IMR-90 (cell line): ENCODE measurements around the gene MAN1C1. TPM values are rescaled to one million over a fixed set of nuclear protein-coding genes. Genes with fewer than 3 reads are reported as not detected.

Source experiments
- ATAC-seq: fragments of 200-7000 bp; cut with Tn5 transposase; 2 replicates; pipeline ENCODE4 v1.9.1; 2020; ENCODE audit warnings: low read depth, mild to moderate bottlenecking, moderate library complexity
- BruUV-seq: library from RNA; stranded (reverse); fragments of 400-500 nt; replicated peaks from 2 replicates; lab custom pipeline; 2021; lab: Mats Ljungman, UMichigan
- CTCF ChIA-PET: fragments of 300-600 bp; formaldehyde crosslinking; extraction: SDS; loops from one replicate; lab custom pipeline; 2021; ENCODE audit warnings: antibody characterized with exemption; lab: Yijun Ruan, JAX
- POLR2A ChIA-PET: fragments of 300-600 bp; sonication (Branson Sonifier 250); formaldehyde crosslinking; loops from one replicate; lab custom pipeline; 2022; ENCODE audit warnings: antibody characterized with exemption; ENCODE audit not compliant: unreplicated experiment; lab: Charles Lee
- DNase-seq: peaks from one replicate; pipeline ENCODE4 v3.0.0; 2013
- H2AFZ ChIP-seq: replicated peaks from 2 replicates; pipeline ENCODE3; 2013; ENCODE audit warnings: low read length, mild to moderate bottlenecking; ENCODE audit not compliant: poor library complexity
- H2AK5ac ChIP-seq: 2 replicates; pipeline ENCODE4 v1.6.1; 2013; ENCODE audit warnings: low read depth, low read length, inconsistent platforms
- H2AK9ac ChIP-seq: replicated peaks from 2 replicates; pipeline ENCODE3; 2013; ENCODE audit warnings: mild to moderate bottlenecking, low read depth, low read length, moderate library complexity; ENCODE audit not compliant: poor library complexity
- H2BK120ac ChIP-seq: 2 replicates; pipeline ENCODE4 v1.6.1; 2013; ENCODE audit warnings: low read depth, low read length, inconsistent platforms
- H2BK15ac ChIP-seq: 3 replicates; pipeline ENCODE4 v1.6.1; 2013; ENCODE audit warnings: low read depth, low read length, inconsistent platforms
- H2BK20ac ChIP-seq: 2 replicates; pipeline ENCODE4 v1.6.1; 2013; ENCODE audit warnings: low read depth, mild to moderate bottlenecking, inconsistent platforms, low read length, moderate library complexity
- H2BK5ac ChIP-seq: 2 replicates; pipeline ENCODE4 v1.6.1; 2013; ENCODE audit warnings: mild to moderate bottlenecking, low read depth, low read length, inconsistent platforms; ENCODE audit not compliant: poor library complexity, severe bottlenecking
- H3K14ac ChIP-seq: replicated peaks from 2 replicates; pipeline ENCODE4 v1.6.1; 2013; ENCODE audit warnings: low read depth, low read length, inconsistent platforms
- H3K18ac ChIP-seq: 2 replicates; pipeline ENCODE4 v1.6.1; 2013; ENCODE audit warnings: low read depth, low read length, control low read depth
- H3K23ac ChIP-seq: 2 replicates; pipeline ENCODE4 v1.6.1; 2013; ENCODE audit warnings: low read depth, low read length, inconsistent platforms
- H3K27ac ChIP-seq: 2 replicates; pipeline ENCODE4 v1.5.1; 2013; ENCODE audit warnings: mild to moderate bottlenecking, control low read depth, low read length; ENCODE audit not compliant: insufficient read depth
- H3K27me3 ChIP-seq: 2 replicates; pipeline ENCODE4 v1.6.1; 2013; ENCODE audit warnings: low read length; ENCODE audit not compliant: control insufficient read depth, insufficient read depth
- H3K36me3 ChIP-seq: 2 replicates; pipeline ENCODE4 v1.6.1; 2013; ENCODE audit warnings: low read length, mixed read lengths; ENCODE audit not compliant: control insufficient read depth, insufficient read depth
- H3K4ac ChIP-seq: 2 replicates; pipeline ENCODE4 v1.6.1; 2013; ENCODE audit warnings: low read depth, low read length, inconsistent platforms
- H3K4me1 ChIP-seq: 2 replicates; pipeline ENCODE4 v1.6.1; 2013; ENCODE audit warnings: low read length, mixed read lengths; ENCODE audit not compliant: control insufficient read depth, insufficient read depth
- H3K4me2 ChIP-seq: 2 replicates; pipeline ENCODE4 v1.6.1; 2013; ENCODE audit warnings: low read depth, mild to moderate bottlenecking, control low read depth, low read length, moderate library complexity
- H3K4me3 ChIP-seq: 2 replicates; pipeline ENCODE4 v1.5.1; 2013; ENCODE audit warnings: low read depth, mild to moderate bottlenecking, control low read depth, low read length, moderate library complexity; ENCODE audit not compliant: insufficient read depth
- H3K56ac ChIP-seq: 2 replicates; pipeline ENCODE4 v1.6.1; 2013; ENCODE audit warnings: low read length, inconsistent platforms; ENCODE audit not compliant: insufficient read depth; ENCODE audit errors: extremely low read depth
- H3K79me1 ChIP-seq, 2 experiments: 2 replicates each; pipeline ENCODE4 v1.6.1; 2013; ENCODE audit warnings: low read length in 2 of 2, inconsistent platforms in 1 of 2, low read depth in 1 of 2
- H3K9ac ChIP-seq: 2 replicates; pipeline ENCODE4 v1.6.1; 2013; ENCODE audit warnings: low read depth, low read length, control low read depth
- H3K9me1 ChIP-seq: 2 replicates; pipeline ENCODE4 v1.6.1; 2013; ENCODE audit warnings: low read length, inconsistent platforms; ENCODE audit not compliant: insufficient read depth
- H3K9me3 ChIP-seq: 2 replicates; pipeline ENCODE4 v1.6.1; 2013; ENCODE audit warnings: low read length; ENCODE audit not compliant: control insufficient read depth, insufficient read depth
- H4K20me1 ChIP-seq: 2 replicates; pipeline ENCODE4 v1.6.1; 2013; ENCODE audit warnings: low read length, inconsistent platforms; ENCODE audit not compliant: insufficient read depth
- H4K5ac ChIP-seq: 2 replicates; pipeline ENCODE4 v1.6.1; 2013; ENCODE audit warnings: mild to moderate bottlenecking, low read depth, low read length, control low read depth
- H4K8ac ChIP-seq, 2 experiments: 2 replicates each; pipeline ENCODE4 v1.6.1; 2013; ENCODE audit warnings: low read depth in 2 of 2, low read length in 2 of 2, control low read depth in 1 of 2, inconsistent platforms in 1 of 2
- H4K91ac ChIP-seq: 2 replicates; pipeline ENCODE4 v1.6.1; 2013; ENCODE audit warnings: low read depth, low read length, inconsistent platforms; ENCODE audit not compliant: insufficient read depth
- BHLHE40 ChIP-seq: fragments of 150-350 bp; IDR thresholded peaks from 2 replicates; pipeline ENCODE4 v1.6.1; 2016; ENCODE audit warnings: mild to moderate bottlenecking, low read depth, low read length
- CEBPB ChIP-seq: IDR thresholded peaks from 2 replicates; pipeline ENCODE4 v1.6.1; 2012; ENCODE audit warnings: low read depth, low read length, improper control_type of control experiment
- CHD1 ChIP-seq: IDR thresholded peaks from 2 replicates; pipeline ENCODE4 v1.6.1; 2012; ENCODE audit warnings: low read depth, low read length, improper control_type of control experiment
- CTCF ChIP-seq: conservative IDR thresholded peaks from 2 replicates; pipeline ENCODE4 v1.5.1; 2012; ENCODE audit warnings: mild to moderate bottlenecking, low read depth, low read length, improper control_type of control experiment
- FOS ChIP-seq: fragments of 150-350 bp; IDR thresholded peaks from 2 replicates; pipeline ENCODE4 v1.6.1; 2016; ENCODE audit warnings: low read depth, low read length
- MAFK ChIP-seq: IDR thresholded peaks from 2 replicates; pipeline ENCODE4 v1.6.1; 2012; ENCODE audit warnings: low read depth, low read length, improper control_type of control experiment
- MAZ ChIP-seq: IDR thresholded peaks from 2 replicates; pipeline ENCODE4 v1.6.1; 2012; ENCODE audit warnings: low read depth, mild to moderate bottlenecking, low read length, improper control_type of control experiment, moderate library complexity, borderline replicate concordance
- MXI1 ChIP-seq: IDR thresholded peaks from 2 replicates; pipeline ENCODE4 v1.6.1; 2012; ENCODE audit warnings: low read depth, mild to moderate bottlenecking, low read length, moderate library complexity, borderline replicate concordance
- NFE2L2 ChIP-seq: fragments of 150-350 bp; IDR thresholded peaks from 2 replicates; pipeline ENCODE4 v1.6.1; 2016; ENCODE audit warnings: low read depth, mild to moderate bottlenecking, low read length
- RAD21 ChIP-seq: IDR thresholded peaks from 2 replicates; pipeline ENCODE4 v1.6.1; 2012; ENCODE audit warnings: low read length, improper control_type of control experiment
- RCOR1 ChIP-seq: IDR thresholded peaks from 2 replicates; pipeline ENCODE4 v1.6.1; 2012; ENCODE audit warnings: mild to moderate bottlenecking, low read length, improper control_type of control experiment; ENCODE audit not compliant: insufficient replicate concordance
- RFX5 ChIP-seq: IDR thresholded peaks from 2 replicates; pipeline ENCODE4 v1.8.0; 2012; ENCODE audit warnings: low read depth, mild to moderate bottlenecking, low read length, moderate library complexity
- SMC3 ChIP-seq: fragments of 150-350 bp; IDR thresholded peaks from 2 replicates; pipeline ENCODE4 v1.6.1; 2016; ENCODE audit warnings: low read depth, mild to moderate bottlenecking, antibody characterized with exemption, low read length, moderate library complexity
- USF2 ChIP-seq: fragments of 150-350 bp; IDR thresholded peaks from 2 replicates; pipeline ENCODE4 v1.6.1; 2017; ENCODE audit warnings: mild to moderate bottlenecking, antibody characterized with exemption, low read length, low read depth
- WGBS, 2 experiments: methylation state at CpG; one replicate each; pipeline versions ENCODE4 v1.1.5 to v1.1.7; 2013; ENCODE audit warnings: missing lambda C conversion rate in 2 of 2; ENCODE audit not compliant: insufficient read length in 1 of 2; ENCODE audit errors: extremely low coverage in 2 of 2; 5-methylcytosine and 5-hydroxymethylcytosine counted together
- dilution Hi-C: fragments of 300-500 bp; cut with HindIII; formaldehyde crosslinking; loops from one replicate; pipeline ENCODE4 v1.14.3; 2018; ENCODE audit warnings: low sequenced_read_pairs; ENCODE audit not compliant: unreplicated experiment
- in situ Hi-C: fragments of 300-500 bp; cut with MboI; formaldehyde crosslinking; loops from 3 replicates; pipeline ENCODE4 v1.14.3; 2019; ENCODE audit warnings: low sequenced_read_pairs, inconsistent platforms, mixed read lengths
- intact Hi-C: fragments of 100-400 bp; cut with micrococcal nuclease; formaldehyde crosslinking; loops from 2 replicates; pipeline ENCODE4 v1.10.0; 2022
- polyA plus RNA-seq, 3 experiments: library from polyadenylated mRNA; depleted of rRNA; stranded (reverse); fragments of >200 nt; gene quantifications; 2 replicates each; pipeline ENCODE4 v1.2.3, GENCODE V29; 2012; ENCODE audit warnings: low replicate concordance in 1 of 3
- total RNA-seq: library from RNA; depleted of rRNA; stranded (reverse); fragments of >200 nt; gene quantifications from 2 replicates; pipeline ENCODE4 v1.2.3, GENCODE V29; 2012

The MAN1C1 gene
- total and polyA plus RNA-seq, 2 of the 4 experiments (the other 2 are of a cell fraction) = 3.2 to 11.3 TPM

- TF ChIP-seq BHLHE40 (no peak), CHD1 (no peak), MAFK (no peak)
Observed at GRCh38 chr1:25729045-25729444, 112.5 kb downstream of the MAN1C1 start (continued).

- Histone ChIP-seq H4K91ac (no peak overlapping the region), H4K20me1 (peaks cover 6% of the 10 kb centered on the region; the same call in 1 of the 2 replicates), H3K9ac (no peak overlapping the region), H3K4me1 (peaks cover 14% of the 10 kb centered on the region), H3K36me3 (peaks cover 2% of the 10 kb centered on the region; the same call in 1 of the 2 replicates), H3K9me1 (peaks cover 12% of the 10 kb centered on the region; the same call in 1 of the 2 replicates), H3K14ac (no peak overlapping the region), H4K5ac (no peak overlapping the region), H3K56ac (no peak overlapping the region), H3K23ac (no peak overlapping the region), H3K18ac (no peak overlapping the region), H3K79me1 (no peaks in the 10 kb centered on the region; a peak in 1 of 4 replicates), H2AFZ (no peak overlapping the region), H4K8ac (no peak overlapping the region), H2BK5ac (no peak overlapping the region), H2BK120ac (no peak overlapping the region), H3K27me3 (no peaks in the 10 kb centered on the region), H3K4me2 (no peak overlapping the region), H2BK15ac (no peak overlapping the region), H3K27ac (no peak overlapping the region), H3K4me3 (no peak overlapping the region), H2AK5ac (no peak overlapping the region), H3K4ac (no peak overlapping the region), H3K9me3 (no peaks in the 10 kb centered on the region), H2BK20ac (no peak overlapping the region), H2AK9ac (no peak overlapping the region)
- no peak for ATAC-seq
- ChIA-PET POLR2A (no interaction called here), CTCF (interaction anchor here (0.6 to 0.7 kb wide), 2 partner anchors 28 to 895 kb away, joined by 3 read pairs; no protein-coding TSS in a partner anchor)
- dilution Hi-C loops = no loop called here
- intact Hi-C loops = no loop called here
- WGBS, 2 experiments = no CpG with 5 or more reads among the region's 12 CpGs
- DNase-seq = no peak
- in situ Hi-C loops = no loop called here
- no TSS peak for BruUV-seq
- no peak for TF ChIP-seq RFX5
- no peak for TF ChIP-seq SMC3
- TF ChIP-seq RAD21 = no peak
- no peak for TF ChIP-seq CHD1
- no peak for TF ChIP-seq MXI1
- no peak for TF ChIP-seq BHLHE40
- TF ChIP-seq CEBPB = no peak
- no peak for TF ChIP-seq USF2
- TF ChIP-seq RCOR1 = no peak
- TF ChIP-seq CTCF = no peak
- TF ChIP-seq NFE2L2 = no peak
- TF ChIP-seq FOS = no peak
- no peak for TF ChIP-seq MAZ
Observed at GRCh38 chr1:25729790-25730644, 113.4 kb downstream of the MAN1C1 start.
